PFSK-1 (cell line): ENCODE results near the gene GRK5.

Source experiments
- FOXP2 ChIP-seq: optimal IDR thresholded peaks from 2 replicates; pipeline ENCODE3; 2011; ENCODE audit warnings: borderline replicate concordance, control low read depth, inconsistent platforms; ENCODE audit not compliant: insufficient read depth; ENCODE audit errors: extremely low read length, extremely low read depth
- POLR2AphosphoS5 ChIP-seq: IDR thresholded peaks from 2 replicates; pipeline ENCODE4 v1.6.1; 2012; ENCODE audit warnings: low read depth, mild to moderate bottlenecking, control low read depth, low read length, moderate library complexity
- REST ChIP-seq, 2 experiments: IDR thresholded peaks; 2 replicates each; pipeline versions ENCODE4 v1.6.1 to v1.8.0; 2011 to 2012; ENCODE audit warnings: low read depth in 2 of 2, low read length in 2 of 2, control low read depth in 1 of 2, inconsistent platforms in 1 of 2, mild to moderate bottlenecking in 1 of 2, moderate library complexity in 1 of 2; ENCODE audit not compliant: insufficient read depth in 1 of 2
- TAF1 ChIP-seq: IDR thresholded peaks from 2 replicates; pipeline ENCODE4 v1.6.1; 2012; ENCODE audit warnings: low read length, control low read depth, borderline replicate concordance; ENCODE audit not compliant: insufficient read depth

GRCh38 chr10:119444866-119445265 is 237.5 kb downstream of the GRK5 start:
- no peak for TF ChIP-seq REST (IDR thresholded peaks at IDR 0.05; ENCODE audit: insufficient read depth in 1 of 2, low read depth in 2 of 2, low read length in 2 of 2)
- TF ChIP-seq POLR2AphosphoS5, result no peak
- no peak for TF ChIP-seq TAF1
- no peak for TF ChIP-seq FOXP2
